ENCODE data around the gene TEX53. TPM values are rescaled to one million over a fixed set of nuclear protein-coding genes. Genes with fewer than 3 reads are reported as not detected.

TEX53 gene
- total RNA-seq, 1 donor from 2014 or later: not detected

- no peaks in the 10 kb centered on the region for H3K4me1 Mint-ChIP-seq (ENCODE audit: unreplicated experiment)
- H3K27me3 Mint-ChIP-seq (ENCODE audit: unreplicated experiment): no peaks in the 10 kb centered on the region
- no peaks in the 10 kb centered on the region for H3K9me3 Mint-ChIP-seq (ENCODE audit: unreplicated experiment)
- H3K4me3 Mint-ChIP-seq (ENCODE audit: unreplicated experiment): no peak overlapping the region
- no peaks in the 10 kb centered on the region for H3K36me3 Mint-ChIP-seq (ENCODE audit: low read depth, unreplicated experiment)
- H3K27ac Mint-ChIP-seq (ENCODE audit: unreplicated experiment): no peak overlapping the region
- TF ChIP-seq CTCF (IDR thresholded peaks at IDR 0.05; ENCODE audit: unreplicated experiment): no peak
- no peak for DNase-seq (ENCODE audit: low spot score)
Observed at GRCh38 chr9:114674798-114675540, 17.4 kb upstream of the TEX53 start.

- no peaks in the 10 kb centered on the region for H3K9me3 Mint-ChIP-seq (ENCODE audit: unreplicated experiment)
- DNase-seq (ENCODE audit: low spot score): no peak
- no peaks in the 10 kb centered on the region for H3K36me3 Mint-ChIP-seq (ENCODE audit: low read depth, unreplicated experiment)
- no peak overlapping the region for H3K27ac Mint-ChIP-seq (ENCODE audit: unreplicated experiment)
- no peaks in the 10 kb centered on the region for H3K4me1 Mint-ChIP-seq (ENCODE audit: unreplicated experiment)
- TF ChIP-seq CTCF (IDR thresholded peaks at IDR 0.05; ENCODE audit: unreplicated experiment): no peak
- H3K4me3 Mint-ChIP-seq (ENCODE audit: unreplicated experiment): no peak overlapping the region
- no peaks in the 10 kb centered on the region for H3K27me3 Mint-ChIP-seq (ENCODE audit: unreplicated experiment)
Observed at GRCh38 chr9:114674076-114674797, 16.6 kb upstream of the TEX53 start.

- Mint-ChIP-seq H3K9me3 (ENCODE audit: unreplicated experiment) (no peaks in the 10 kb centered on the region), H3K27me3 (ENCODE audit: unreplicated experiment) (no peaks in the 10 kb centered on the region), H3K36me3 (ENCODE audit: low read depth, unreplicated experiment) (no peaks in the 10 kb centered on the region), H3K4me3 (ENCODE audit: unreplicated experiment) (no peak overlapping the region), H3K4me1 (ENCODE audit: unreplicated experiment) (no peaks in the 10 kb centered on the region), H3K27ac (ENCODE audit: unreplicated experiment) (no peak overlapping the region)
- no peak for TF ChIP-seq CTCF (IDR thresholded peaks at IDR 0.05; ENCODE audit: unreplicated experiment)
- DNase-seq (ENCODE audit: low spot score): no peak
Observed at GRCh38 chr9:114671605-114672004, 14.0 kb upstream of the TEX53 start.

GRCh38 chr9:114669961-114670360 lies 12.4 kb upstream of the TEX53 start:
- Mint-ChIP-seq H3K4me3 (ENCODE audit: unreplicated experiment) (no peak overlapping the region), H3K27me3 (ENCODE audit: unreplicated experiment) (no peaks in the 10 kb centered on the region)
- no peak for DNase-seq (ENCODE audit: low spot score)

More at GRCh38 chr9:114669961-114670360, 12.4 kb upstream of the TEX53 start:
- no peak for TF ChIP-seq CTCF (IDR thresholded peaks at IDR 0.05; ENCODE audit: unreplicated experiment)
- no peaks in the 10 kb centered on the region for H3K9me3 Mint-ChIP-seq (ENCODE audit: unreplicated experiment)
- no peaks in the 10 kb centered on the region for H3K36me3 Mint-ChIP-seq (ENCODE audit: low read depth, unreplicated experiment)
- H3K4me1 Mint-ChIP-seq (ENCODE audit: unreplicated experiment): no peaks in the 10 kb centered on the region
- H3K27ac Mint-ChIP-seq (ENCODE audit: unreplicated experiment): no peak overlapping the region
